ENCODE data around the gene INAFM2. TPM values are rescaled to one million over a fixed set of nuclear protein-coding genes. Genes with fewer than 3 reads are reported as not detected.

INAFM2 gene
- total and polyA plus RNA-seq, 4 donors: 3.3 to 5.7 (median 4.4) TPM

- Histone ChIP-seq H3K4me3 (ENCODE audit: low read depth in 1 of 3, low read length in 3 of 3) (no peak overlapping the region), H3K4me1 (ENCODE audit: control insufficient read depth in 4 of 4, insufficient read depth in 4 of 4, low read length in 3 of 4) (no peaks in the 10 kb centered on the region), H3K36me3 (ENCODE audit: control insufficient read depth in 4 of 4, insufficient read depth in 3 of 4, low read depth in 1 of 4, low read length in 3 of 4) (no peaks in the 10 kb centered on the region), H3K27me3 (ENCODE audit: control insufficient read depth in 4 of 4, insufficient read depth in 4 of 4, low read length in 3 of 4) (no peaks in the 10 kb centered on the region), H3K9me3 (ENCODE audit: control insufficient read depth in 4 of 4, low read length in 3 of 4) (no peaks in the 10 kb centered on the region), H3K9ac (ENCODE audit: low read depth in 1 of 2, low read length in 2 of 2) (no peak overlapping the region), H3K27ac (ENCODE audit: low read depth in 1 of 2, low read length in 2 of 2) (no peak overlapping the region)
- no peak for TF ChIP-seq HNF4G (IDR thresholded peaks at IDR 0.05)
- TF ChIP-seq JUND (IDR thresholded peaks at IDR 0.05): no peak
- TF ChIP-seq RXRA (IDR thresholded peaks at IDR 0.05): no peak
- TF ChIP-seq FOXA1 (IDR thresholded peaks at IDR 0.05): no peak
- no peak for TF ChIP-seq SP1 (IDR thresholded peaks at IDR 0.05)
- TF ChIP-seq EGR1 (IDR thresholded peaks at IDR 0.05; ENCODE audit: low read depth in 2 of 2): no peak
- no peak for TF ChIP-seq GABPA (IDR thresholded peaks at IDR 0.05 in 1 of 2, conservative IDR thresholded peaks at IDR 0.05 in 1 of 2)
- TF ChIP-seq TAF1 (conservative IDR thresholded peaks at IDR 0.05): no peak
- TF ChIP-seq CTCF (IDR thresholded peaks at IDR 0.05; ENCODE audit: low read depth, low read length, missing input control): no peak
- no peak for TF ChIP-seq MAX (IDR thresholded peaks at IDR 0.05)
- WGBS: 81% methylated on average over 3 of the region's 3 CpGs
- DNase-seq (ENCODE audit: low spot score): no peak
These were observed 6.6 kb upstream of the INAFM2 start for GRCh38 chr15:40316931-40317330.

- H3K9ac ChIP-seq (ENCODE audit: low read depth in 1 of 2, low read length in 2 of 2): no peak overlapping the region
- H3K27me3 ChIP-seq (ENCODE audit: control insufficient read depth in 4 of 4, insufficient read depth in 4 of 4, low read length in 3 of 4): no peaks in the 10 kb centered on the region
- 77% methylated on average over 4 of the region's 4 CpGs for WGBS
- H3K36me3 ChIP-seq (ENCODE audit: control insufficient read depth in 4 of 4, insufficient read depth in 3 of 4, low read depth in 1 of 4, low read length in 3 of 4): no peaks in the 10 kb centered on the region
- H3K4me1 ChIP-seq (ENCODE audit: control insufficient read depth in 4 of 4, insufficient read depth in 4 of 4, low read length in 3 of 4): no peaks in the 10 kb centered on the region
- TF ChIP-seq RXRA (IDR thresholded peaks at IDR 0.05) (no peak), REST (IDR thresholded peaks at IDR 0.05) (no peak), JUND (IDR thresholded peaks at IDR 0.05) (no peak), FOXA2 (IDR thresholded peaks at IDR 0.05) (no peak), HNF4G (IDR thresholded peaks at IDR 0.05) (no peak), ZBTB33 (IDR thresholded peaks at IDR 0.05) (no peak), MAX (IDR thresholded peaks at IDR 0.05) (no peak), NR2F2 (IDR thresholded peaks at IDR 0.05) (no peak), SP1 (IDR thresholded peaks at IDR 0.05) (no peak), ATF3 (IDR thresholded peaks at IDR 0.05) (no peak), FOXA1 (IDR thresholded peaks at IDR 0.05) (no peak), YY1 (IDR thresholded peaks at IDR 0.05) (no peak), RAD21 (IDR thresholded peaks at IDR 0.05) (no peak)
- no peak overlapping the region for H3K27ac ChIP-seq (ENCODE audit: low read depth in 1 of 2, low read length in 2 of 2)
- no peaks in the 10 kb centered on the region for H3K9me3 ChIP-seq (ENCODE audit: control insufficient read depth in 4 of 4, low read length in 3 of 4)
- no peak for DNase-seq (ENCODE audit: low spot score)
- no peak overlapping the region for H3K4me3 ChIP-seq (ENCODE audit: low read depth in 1 of 3, low read length in 3 of 3)
These were observed 5.9 kb upstream of the INAFM2 start for GRCh38 chr15:40317580-40317979.

Measured in liver (tissue), 9 donors.